ENCODE measurements around the gene TFPT. TPM values are rescaled to one million over a fixed set of nuclear protein-coding genes. Genes with fewer than 3 reads are reported as not detected.

Gene TFPT
- total RNA-seq, 2 experiments from 2014 or later: 44.4 to 47.1 TPM

DNA sequence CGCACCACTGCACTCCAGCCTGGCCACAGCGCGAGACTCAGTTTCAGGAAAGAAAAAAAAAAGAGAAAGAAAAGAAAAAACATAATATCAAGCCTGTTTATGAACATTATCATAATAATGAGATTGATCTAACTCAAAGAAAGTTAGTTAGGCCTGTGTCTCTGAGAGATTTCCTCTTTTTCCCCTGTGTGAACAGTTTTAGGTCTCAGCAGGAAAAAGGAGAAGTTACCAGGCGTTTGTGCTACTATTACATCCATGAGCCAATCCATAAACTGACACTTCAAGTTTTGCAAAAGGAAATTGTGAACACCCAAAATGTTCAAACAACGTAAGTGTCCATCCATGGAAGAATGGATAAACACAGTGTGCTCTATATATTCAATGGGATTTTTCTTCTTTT lies 38.1 kb downstream of the TFPT start:
- Mint-ChIP-seq H3K27ac (no peak overlapping the region), H3K4me3 (no peak overlapping the region), H3K4me1 (no peaks in the 10 kb centered on the region), H3K36me3 (ENCODE audit: low read depth) (no peaks in the 10 kb centered on the region), H3K27me3 (no peaks in the 10 kb centered on the region), H3K9me3 (peaks cover 3% of the 10 kb centered on the region)
- no peak for DNase-seq
- POLR2A ChIA-PET: no interaction called here
- CTCF ChIA-PET: no interaction called here

DNA sequence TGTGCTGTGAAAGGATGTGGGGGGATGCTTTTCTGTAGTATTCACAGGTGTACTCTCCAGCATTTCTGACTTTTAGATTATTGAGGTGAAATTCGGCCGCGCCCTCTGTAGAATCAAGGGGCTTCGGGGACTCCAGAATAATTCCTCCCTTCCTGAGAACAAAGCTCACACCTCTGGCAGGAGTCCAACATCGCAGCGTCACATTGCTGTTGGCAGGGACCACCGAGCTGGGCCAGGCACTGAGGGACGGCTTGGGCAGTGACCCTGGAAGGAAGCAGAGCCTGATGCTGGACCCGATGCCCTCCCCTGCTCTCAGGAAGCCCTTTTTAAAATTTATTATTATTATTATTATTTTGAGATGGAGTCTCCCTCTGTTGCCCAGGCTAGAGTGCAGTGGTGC lies 40.6 kb downstream of the TFPT start:
- CTCF ChIA-PET: no interaction called here
- Mint-ChIP-seq H3K36me3 (ENCODE audit: low read depth) (no peaks in the 10 kb centered on the region), H3K4me1 (no peaks in the 10 kb centered on the region), H3K27me3 (no peaks in the 10 kb centered on the region), H3K9me3 (no peaks in the 10 kb centered on the region), H3K4me3 (no peak overlapping the region), H3K27ac (no peak overlapping the region)
- no peak for DNase-seq
- POLR2A ChIA-PET: no interaction called here

DNA sequence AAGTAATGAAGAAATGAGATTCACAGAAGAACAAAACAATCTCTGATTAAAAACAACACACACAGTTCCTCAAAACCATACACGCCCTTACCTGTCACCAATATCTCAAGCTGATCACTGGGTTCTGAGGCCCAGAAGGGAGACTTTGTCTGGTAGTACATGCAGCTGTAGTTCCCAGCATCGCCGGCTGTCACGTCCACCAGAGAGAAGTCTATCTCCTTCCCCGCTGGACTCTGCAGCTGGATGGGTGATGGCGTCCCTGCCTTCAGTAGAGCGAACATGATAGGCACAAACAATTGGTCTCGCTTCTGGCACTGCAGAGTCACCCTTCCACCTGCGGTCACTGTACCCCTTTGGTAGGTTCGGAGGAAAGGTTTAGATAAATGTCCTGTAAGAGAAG lies 41.6 kb downstream of the TFPT start:
- Mint-ChIP-seq H3K27me3 (no peaks in the 10 kb centered on the region), H3K36me3 (ENCODE audit: low read depth) (no peaks in the 10 kb centered on the region), H3K4me3 (no peak overlapping the region), H3K27ac (no peak overlapping the region), H3K9me3 (no peaks in the 10 kb centered on the region), H3K4me1 (no peaks in the 10 kb centered on the region)
- POLR2A ChIA-PET: no interaction called here
- DNase-seq: no peak
- CTCF ChIA-PET: no interaction called here

DNA sequence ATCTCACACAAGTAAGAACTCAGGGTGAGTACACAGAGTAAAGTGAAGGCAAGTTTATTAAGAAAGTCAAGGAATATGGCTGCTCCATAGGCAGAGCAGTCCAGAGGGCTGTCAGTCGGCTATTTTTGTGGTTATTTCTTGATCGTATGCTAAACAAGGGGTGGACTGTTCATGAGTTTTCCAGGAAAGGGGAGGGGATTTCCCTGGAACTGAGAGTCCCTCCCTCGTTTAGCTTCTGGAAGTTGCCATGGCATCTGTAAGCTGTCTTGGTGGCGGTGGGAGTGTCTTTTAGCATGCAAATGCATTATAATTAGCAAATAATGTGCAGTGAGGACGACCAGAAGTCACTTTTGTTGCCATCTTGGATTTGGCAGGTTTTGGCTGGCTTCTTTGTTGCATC lies 46.0 kb downstream of the TFPT start:
- Mint-ChIP-seq H3K27ac (no peak overlapping the region), H3K36me3 (ENCODE audit: low read depth) (no peaks in the 10 kb centered on the region), H3K4me3 (no peak overlapping the region), H3K4me1 (no peaks in the 10 kb centered on the region), H3K27me3 (peaks cover 4% of the 10 kb centered on the region), H3K9me3 (no peaks in the 10 kb centered on the region)
- ChIA-PET POLR2A (no interaction called here), CTCF (interaction anchor here (0.9 kb wide), 1 partner anchor 9 kb away, joined by 3 read pairs; no protein-coding TSS in a partner anchor)
- DNase-seq: no peak

DNA sequence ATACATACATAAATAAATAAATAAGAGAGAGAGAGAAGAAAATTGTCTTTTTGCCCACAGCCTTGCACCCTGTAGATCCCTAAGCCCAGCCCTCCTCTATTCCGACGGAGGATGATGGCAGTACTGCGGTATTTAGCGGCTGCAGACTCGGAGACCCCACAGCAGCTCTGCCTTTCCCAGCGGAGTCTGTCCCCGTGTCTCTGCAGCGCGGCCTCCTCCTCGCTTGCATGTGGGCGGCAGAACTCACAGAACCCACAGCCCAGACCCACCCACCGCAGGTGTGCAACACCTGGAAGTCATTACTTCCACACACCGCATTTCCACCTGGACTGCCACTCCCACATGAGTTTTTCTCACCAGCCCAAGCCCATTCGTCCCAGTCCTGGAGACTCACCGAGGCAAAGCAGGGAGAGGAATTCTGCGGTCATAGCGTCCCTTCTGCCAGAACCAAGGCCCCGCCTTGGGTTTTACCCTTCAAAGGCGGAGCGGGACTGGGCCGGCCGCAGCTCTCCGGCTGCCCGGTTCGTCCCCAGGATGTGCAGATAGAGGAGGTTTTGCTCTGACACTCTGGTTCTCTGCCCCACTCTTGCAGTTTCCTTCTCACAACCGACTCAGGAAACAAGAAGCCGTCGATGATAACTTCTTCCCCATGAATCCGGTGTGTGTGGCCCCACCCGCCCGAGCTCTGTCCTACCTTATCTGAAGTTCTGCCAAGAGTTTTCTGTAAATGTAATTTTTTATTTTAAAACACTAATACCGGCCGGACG lies 51.9 kb downstream of the TFPT start, which contains the start of gene VSTM1:
TSS of gene VSTM1 (minus strand) at position 548 of the 767 bp plus-strand sequence. CDS start at position 428, 120 bp downstream.
- no peak for DNase-seq
- ChIA-PET POLR2A (no interaction called here), CTCF (no interaction called here)
- Mint-ChIP-seq H3K4me1 (no peaks in the 10 kb centered on the region), H3K27ac (no peak within 1 kb of the TSS), H3K9me3 (no peaks in the 10 kb centered on the region), H3K36me3 (ENCODE audit: low read depth) (no peaks in the 10 kb centered on the region), H3K27me3 (peaks cover 6% of the 10 kb centered on the region), H3K4me3 (no peak within 1 kb of the TSS)

DNA sequence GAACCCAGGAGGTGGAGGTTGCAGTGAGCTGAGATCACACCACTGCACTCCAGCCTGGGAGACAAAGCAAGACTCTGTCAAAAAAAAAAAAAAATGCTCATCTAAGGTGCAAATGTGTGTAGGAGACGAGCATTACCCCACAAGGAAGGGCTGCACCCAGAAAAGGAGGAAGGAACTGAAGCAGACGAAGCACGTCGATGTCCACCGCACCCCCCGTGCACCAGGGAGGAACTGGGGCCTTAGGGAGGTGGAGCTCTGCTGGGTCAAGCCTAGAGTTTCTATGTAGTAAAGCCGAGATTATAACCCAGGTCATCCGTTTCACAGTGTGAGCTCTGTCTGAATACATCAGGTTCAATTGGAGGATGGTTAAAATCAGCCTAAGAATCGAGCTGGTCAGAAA lies 52.8 kb downstream of the TFPT start:
- no peak overlapping the region for H3K4me3 Mint-ChIP-seq
- H3K27me3 Mint-ChIP-seq: peaks cover 6% of the 10 kb centered on the region
- H3K36me3 Mint-ChIP-seq (ENCODE audit: low read depth): no peaks in the 10 kb centered on the region
- no peaks in the 10 kb centered on the region for H3K9me3 Mint-ChIP-seq
- H3K27ac Mint-ChIP-seq: no peak overlapping the region
- no peak for DNase-seq
- no peaks in the 10 kb centered on the region for H3K4me1 Mint-ChIP-seq
- ChIA-PET POLR2A (no interaction called here), CTCF (no interaction called here)

Other genes starting within 250 kb of the TFPT start
- 100 to 1,000 TPM; 109 TPM for gene MYADM, start 247.8 kb downstream of the TFPT start, total RNA-seq
- not detected for gene PRKCG, start 233.5 kb downstream of the TFPT start, total RNA-seq
- gene CACNG7, start 206.4 kb downstream of the TFPT start, total RNA-seq: not detected
- gene CACNG8, start 152.7 kb downstream of the TFPT start, total RNA-seq: under 1 TPM in 1 of 2 experiments, not detected in 1; 0.05 TPM
- gene CACNG6, start 124.0 kb downstream of the TFPT start, total RNA-seq: not detected
- not detected for gene VSTM1, start 51.8 kb downstream of the TFPT start, total RNA-seq
- gene TARM1, start 34.3 kb downstream of the TFPT start, total RNA-seq: not detected
- under 1 TPM in 1 of 2 experiments, not detected in 1; 0.40 TPM for gene OSCAR, start 14.9 kb downstream of the TFPT start, total RNA-seq
- 100 to 1,000 TPM; 115 to 116 TPM for gene NDUFA3, start 12.8 kb downstream of the TFPT start, total RNA-seq
- 10 to 100 TPM; 53.5 to 55.0 TPM for gene PRPF31, start 97 bp upstream of the TFPT start, total RNA-seq
- 10 to 100 TPM; 62.6 to 66.9 TPM for gene CNOT3, start 22.1 kb upstream of the TFPT start, total RNA-seq
- gene LENG1, start 44.1 kb upstream of the TFPT start, total RNA-seq: 1 to 10 TPM; 8.3 to 9.2 TPM
- 1 to 10 TPM; 2.8 to 3.2 TPM for gene TMC4, start 57.5 kb upstream of the TFPT start, total RNA-seq
- gene MBOAT7, start 73.9 kb upstream of the TFPT start, total RNA-seq: 10 to 100 TPM; 90.8 to 93.4 TPM
- 10 to 100 TPM; 10.9 to 13.6 TPM for gene TSEN34, start 75.7 kb upstream of the TFPT start, total RNA-seq
- gene RPS9, start 85.2 kb upstream of the TFPT start, total RNA-seq: 1,000 to 10,000 TPM; 1,045 to 1,051 TPM
- 1 to 10 TPM; 5.3 to 5.8 TPM for gene LILRB3, start 107.3 kb upstream of the TFPT start, total RNA-seq
- under 1 TPM; 0.65 to 0.68 TPM for gene LILRA6, start 127.1 kb upstream of the TFPT start, total RNA-seq
- not detected for gene LILRB5, start 141.6 kb upstream of the TFPT start, total RNA-seq
- gene LILRB2, start 165.5 kb upstream of the TFPT start, total RNA-seq: not detected
- gene LILRA5, start 197.5 kb upstream of the TFPT start, total RNA-seq: not detected
- not detected for gene LILRA4, start 223.5 kb upstream of the TFPT start, total RNA-seq
- gene LAIR1, start 249.3 kb upstream of the TFPT start, total RNA-seq: 10 to 100 TPM; 56.6 to 59.0 TPM

Measured in activated CD4-positive, alpha-beta memory T cell treated with anti-CD3 and anti-CD28 coated beads, Interleukin-2, amount 10 ng/mL, durations not matched to agents 7 days and 5 days (primary cell).